ENCODE results near the gene TMSB15A. TPM values are rescaled to one million over a fixed set of nuclear protein-coding genes. Genes with fewer than 3 reads are reported as not detected.

The TMSB15A gene
- total RNA-seq, 1 experiment from 2014 or later, result not detected

DNA sequence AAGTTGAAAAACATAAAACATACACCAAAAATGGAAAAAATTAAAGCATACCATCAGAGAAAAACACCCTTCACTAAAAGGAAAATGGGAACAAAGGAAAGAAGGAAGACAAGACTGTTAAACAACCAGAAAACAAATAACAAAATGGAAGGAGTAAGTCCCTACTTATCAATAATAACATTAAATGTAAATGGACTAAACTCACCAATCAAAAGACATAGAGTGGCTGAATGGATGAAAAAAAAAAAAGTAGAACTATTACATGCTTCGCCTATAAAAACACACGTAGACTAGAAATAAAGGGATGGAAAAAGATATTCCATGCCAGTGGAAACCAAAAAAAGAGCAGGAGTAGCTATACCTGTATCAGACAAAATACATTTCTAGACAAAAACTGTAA, 19.4 kb upstream of the TMSB15A start:
- H3K27ac Mint-ChIP-seq (ENCODE audit: unreplicated experiment), result no peak overlapping the region
- no peaks in the 10 kb centered on the region for H3K36me3 Mint-ChIP-seq (ENCODE audit: insufficient read depth, unreplicated experiment)
- H3K4me3 ChIP-seq (ENCODE audit: low read depth, low read length), result no peak overlapping the region
- H3K27me3 ChIP-seq (replicated peaks; ENCODE audit: control insufficient read depth, insufficient read depth, low read length), result no peaks in the 10 kb centered on the region
- H3K4me1 ChIP-seq, result no peaks in the 10 kb centered on the region
- ChIA-PET POLR2A (no interaction called here), CTCF (no interaction called here)
- H3K9me3 ChIP-seq, result no peaks in the 10 kb centered on the region
- H3K27me3 Mint-ChIP-seq (ENCODE audit: insufficient read depth, unreplicated experiment), result peaks cover 9% of the 10 kb centered on the region
- H3K9me3 Mint-ChIP-seq (ENCODE audit: unreplicated experiment), result no peaks in the 10 kb centered on the region
- no peak for DNase-seq
- H3K4me1 Mint-ChIP-seq (ENCODE audit: low read depth, unreplicated experiment), result no peaks in the 10 kb centered on the region
- intact Hi-C loops (cut with micrococcal nuclease; ENCODE audit: unreplicated experiment), result no loop called here
- no peaks in the 10 kb centered on the region for H3K36me3 ChIP-seq (ENCODE audit: control insufficient read depth, insufficient read depth, low read length)
- TF ChIP-seq, protein P1, sequence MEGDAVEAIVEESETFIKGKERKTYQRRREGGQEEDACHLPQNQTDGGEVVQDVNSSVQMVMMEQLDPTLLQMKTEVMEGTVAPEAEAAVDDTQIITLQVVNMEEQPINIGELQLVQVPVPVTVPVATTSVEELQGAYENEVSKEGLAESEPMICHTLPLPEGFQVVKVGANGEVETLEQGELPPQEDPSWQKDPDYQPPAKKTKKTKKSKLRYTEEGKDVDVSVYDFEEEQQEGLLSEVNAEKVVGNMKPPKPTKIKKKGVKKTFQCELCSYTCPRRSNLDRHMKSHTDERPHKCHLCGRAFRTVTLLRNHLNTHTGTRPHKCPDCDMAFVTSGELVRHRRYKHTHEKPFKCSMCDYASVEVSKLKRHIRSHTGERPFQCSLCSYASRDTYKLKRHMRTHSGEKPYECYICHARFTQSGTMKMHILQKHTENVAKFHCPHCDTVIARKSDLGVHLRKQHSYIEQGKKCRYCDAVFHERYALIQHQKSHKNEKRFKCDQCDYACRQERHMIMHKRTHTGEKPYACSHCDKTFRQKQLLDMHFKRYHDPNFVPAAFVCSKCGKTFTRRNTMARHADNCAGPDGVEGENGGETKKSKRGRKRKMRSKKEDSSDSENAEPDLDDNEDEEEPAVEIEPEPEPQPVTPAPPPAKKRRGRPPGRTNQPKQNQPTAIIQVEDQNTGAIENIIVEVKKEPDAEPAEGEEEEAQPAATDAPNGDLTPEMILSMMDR (IDR thresholded peaks at IDR 0.05; ENCODE audit: insufficient read depth in 1 of 2, low read depth in 1 of 2, low read length in 1 of 2, severe bottlenecking in 1 of 2, unreplicated experiment in 1 of 2), result no peak
- no TSS peak for BruUV-seq (replicated peaks)
- H3K4me3 Mint-ChIP-seq (ENCODE audit: unreplicated experiment), result no peak overlapping the region

DNA sequence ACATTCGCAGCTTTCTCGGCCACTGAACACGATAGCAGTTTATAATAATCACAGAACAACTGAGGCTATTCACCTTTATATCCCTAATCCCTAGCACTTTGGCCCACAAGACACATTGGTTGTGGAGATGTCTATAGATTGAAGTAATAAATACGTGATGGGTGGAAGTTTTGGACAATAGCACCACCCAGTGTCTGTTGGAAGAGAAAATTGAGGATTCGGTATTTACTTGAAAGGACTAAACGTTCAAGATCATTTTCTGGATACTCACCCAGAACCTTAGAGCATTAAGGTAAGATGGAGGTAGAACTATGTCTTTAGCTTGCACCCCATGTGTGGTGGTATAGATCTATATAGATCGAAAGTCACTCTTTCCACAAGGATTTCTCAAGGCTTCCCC, 787 bp upstream of the TMSB15A start:
- Histone ChIP-seq H3K9me3 (no peaks in the 10 kb centered on the region), H3K27me3 (replicated peaks; ENCODE audit: control insufficient read depth, insufficient read depth, low read length) (no peaks in the 10 kb centered on the region), H3K4me1 (peaks cover 6% of the 10 kb centered on the region; the same call in 1 of the 2 replicates), H3K4me3 (ENCODE audit: low read depth, low read length) (no peak overlapping the region), H3K36me3 (ENCODE audit: control insufficient read depth, insufficient read depth, low read length) (no peaks in the 10 kb centered on the region)
- intact Hi-C loops (cut with micrococcal nuclease; ENCODE audit: unreplicated experiment), result loop anchor here (10.0 kb wide), 1 partner anchor 347 kb away; no protein-coding TSS in a partner anchor
- CTCF ChIA-PET, result no interaction called here
- no peak for DNase-seq
- POLR2A ChIA-PET, result no interaction called here
- no peaks in the 10 kb centered on the region for H3K27me3 Mint-ChIP-seq (ENCODE audit: insufficient read depth, unreplicated experiment)
- H3K9me3 Mint-ChIP-seq (ENCODE audit: unreplicated experiment), result no peaks in the 10 kb centered on the region
- no peak overlapping the region for H3K4me3 Mint-ChIP-seq (ENCODE audit: unreplicated experiment)
- TF ChIP-seq, protein P1 (IDR thresholded peaks at IDR 0.05; ENCODE audit: insufficient read depth in 1 of 2, low read depth in 1 of 2, low read length in 1 of 2, severe bottlenecking in 1 of 2, unreplicated experiment in 1 of 2), result no peak
- H3K27ac Mint-ChIP-seq (ENCODE audit: unreplicated experiment), result no peak overlapping the region
- no peaks in the 10 kb centered on the region for H3K36me3 Mint-ChIP-seq (ENCODE audit: insufficient read depth, unreplicated experiment)
- H3K4me1 Mint-ChIP-seq (ENCODE audit: low read depth, unreplicated experiment), result peaks cover 9% of the 10 kb centered on the region
- BruUV-seq (replicated peaks), result no TSS peak

DNA sequence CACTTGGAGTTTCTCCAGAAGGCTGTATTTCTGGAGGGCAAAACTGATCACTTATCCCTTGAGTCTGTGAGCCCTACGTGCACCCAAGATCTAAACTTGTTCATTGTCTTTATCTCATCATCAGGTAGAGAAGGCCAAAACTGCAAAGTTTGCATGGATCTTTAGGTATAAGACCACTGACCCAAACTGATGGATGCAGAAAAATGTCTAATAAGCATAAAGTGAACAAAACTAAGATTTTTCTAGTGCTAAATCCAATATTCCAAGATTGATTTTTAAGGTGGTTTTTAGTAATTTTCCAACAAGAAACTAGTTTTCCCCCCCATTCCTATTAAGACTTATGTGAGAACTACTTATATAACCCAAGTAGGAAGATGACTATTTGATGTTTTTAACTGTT, 2.0 kb downstream of the TMSB15A start:
- no peaks in the 10 kb centered on the region for H3K9me3 Mint-ChIP-seq (ENCODE audit: unreplicated experiment)

More for the DNA sequence above, 2.0 kb downstream of the TMSB15A start:
- H3K9me3 ChIP-seq, result no peaks in the 10 kb centered on the region
- CTCF ChIA-PET, result no interaction called here
- Mint-ChIP-seq H3K36me3 (ENCODE audit: insufficient read depth, unreplicated experiment) (no peaks in the 10 kb centered on the region), H3K27ac (ENCODE audit: unreplicated experiment) (no peak overlapping the region), H3K4me1 (ENCODE audit: low read depth, unreplicated experiment) (peaks cover 9% of the 10 kb centered on the region), H3K27me3 (ENCODE audit: insufficient read depth, unreplicated experiment) (no peaks in the 10 kb centered on the region), H3K4me3 (ENCODE audit: unreplicated experiment) (no peak overlapping the region)
- TF ChIP-seq, protein P1 (IDR thresholded peaks at IDR 0.05; ENCODE audit: insufficient read depth in 1 of 2, low read depth in 1 of 2, low read length in 1 of 2, severe bottlenecking in 1 of 2, unreplicated experiment in 1 of 2), result no peak
- H3K36me3 ChIP-seq (ENCODE audit: control insufficient read depth, insufficient read depth, low read length), result no peaks in the 10 kb centered on the region
- no peaks in the 10 kb centered on the region for H3K27me3 ChIP-seq (replicated peaks; ENCODE audit: control insufficient read depth, insufficient read depth, low read length)
- DNase-seq, result no peak
- intact Hi-C loops (cut with micrococcal nuclease; ENCODE audit: unreplicated experiment), result loop anchor here (10.0 kb wide), 1 partner anchor 350 kb away; no protein-coding TSS in a partner anchor
- peaks cover 6% of the 10 kb centered on the region; the same call in 1 of the 2 replicates for H3K4me1 ChIP-seq
- no TSS peak for BruUV-seq (replicated peaks)
- POLR2A ChIA-PET, result no interaction called here
- no peak overlapping the region for H3K4me3 ChIP-seq (ENCODE audit: low read depth, low read length)
